Lower leg skin (tissue), 3 donors: Measurements from ENCODE around the gene ZFYVE9.

ENCODE experiments used
- CTCF ChIP-seq, 3 donors: fragments of 450-650 bp; IDR thresholded peaks; one replicate each; pipeline ENCODE4 v1.5.1; 2016; ENCODE audit warnings: antibody characterized with exemption in 3 of 3, mild to moderate bottlenecking in 3 of 3, moderate library complexity in 2 of 3
- POLR2A ChIP-seq, 2 donors: fragments of 450-650 bp; IDR thresholded peaks; one replicate each; pipeline ENCODE4 v1.6.1; 2016 to 2017; ENCODE audit warnings: antibody characterized with exemption in 2 of 2, mild to moderate bottlenecking in 1 of 2, moderate library complexity in 1 of 2

GRCh38 chr1:52112489-52112888 lies 29.4 kb upstream of the ZFYVE9 start:
- TF ChIP-seq CTCF (IDR thresholded peaks at IDR 0.05) = no peak
- no peak for TF ChIP-seq POLR2A (IDR thresholded peaks at IDR 0.05)
